Spleen (tissue), 11 donors: ENCODE measurements around the gene CENPC. TPM values are rescaled to one million over a fixed set of nuclear protein-coding genes. Genes with fewer than 3 reads are reported as not detected.

ENCODE experiments used
- DNase-seq: peaks from one replicate; pipeline ENCODE4 v3.0.0-alpha.2; 2020
- H3K27ac ChIP-seq, 8 donors: fragments of 200-600 bp; sonication (generic) in 7 of 8; 1 replicate in 4 of 8; 2 replicates in 4 of 8; pipeline versions ENCODE4 v1.5.0 to v1.8.0; 2016 to 2021; ENCODE audit warnings: inconsistent platforms in 4 of 8, mild to moderate bottlenecking in 4 of 8, moderate library complexity in 1 of 8
- H3K27me3 ChIP-seq, 7 donors: fragments of 200-600 bp; sonication (generic) in 6 of 7; replicated peaks in 1 of 7; 1 replicate in 4 of 7; 2 replicates in 3 of 7; pipeline versions ENCODE4 v1.5.0 to v1.8.0; 2016 to 2021; ENCODE audit warnings: inconsistent platforms in 3 of 7, mild to moderate bottlenecking in 1 of 7
- H3K36me3 ChIP-seq, 6 donors: fragments of 200-600 bp; sonication (generic) in 5 of 6; 1 replicate in 4 of 6; 2 replicates in 2 of 6; pipeline versions ENCODE4 v1.5.0 to v1.8.0; 2016 to 2021; ENCODE audit warnings: inconsistent platforms in 2 of 6
- H3K4me1 ChIP-seq, 6 donors: fragments of 200-600 bp; sonication (generic) in 5 of 6; 1 replicate in 3 of 6; 2 replicates in 3 of 6; pipeline versions ENCODE4 v1.5.0 to v1.8.0; 2016 to 2021; ENCODE audit warnings: inconsistent platforms in 3 of 6
- H3K4me3 ChIP-seq, 8 donors: fragments of 200-600 bp; sonication (generic) in 7 of 8; 1 replicate in 4 of 8; 2 replicates in 4 of 8; pipeline versions ENCODE4 v1.5.0 to v1.8.0; 2016 to 2021; ENCODE audit warnings: inconsistent platforms in 4 of 8, mild to moderate bottlenecking in 4 of 8, moderate library complexity in 2 of 8
- H3K9me3 ChIP-seq, 8 donors: fragments of 200-600 bp; sonication (generic) in 7 of 8; 1 replicate in 4 of 8; 2 replicates in 4 of 8; pipeline versions ENCODE4 v1.5.0 to v1.8.0; 2016 to 2021; ENCODE audit warnings: inconsistent platforms in 4 of 8
- CTCF ChIP-seq, 11 experiments: fragments of 200-600 bp in 7 of 11; fragments of 450-650 bp in 4 of 11; sonication (generic) in 4 of 11; IDR thresholded peaks in 8 of 11; conservative IDR thresholded peaks in 3 of 11; 1 replicate in 7 of 11; 2 replicates in 4 of 11; pipeline versions ENCODE4 v1.4.0 to v1.8.0; 2016 to 2021; ENCODE audit warnings: antibody characterized with exemption in 11 of 11, inconsistent platforms in 4 of 11, mild to moderate bottlenecking in 1 of 11
- POLR2A ChIP-seq, 3 donors: fragments of 450-650 bp; IDR thresholded peaks; one replicate each; pipeline ENCODE4 v1.5.1; 2017; ENCODE audit warnings: antibody characterized with exemption in 3 of 3, mild to moderate bottlenecking in 1 of 3
- POLR2AphosphoS5 ChIP-seq, 3 donors: sonication (generic); formaldehyde crosslinking; IDR thresholded peaks; one replicate each; pipeline ENCODE4 v1.5.1; 2017; ENCODE audit warnings: antibody characterized with exemption in 3 of 3
- WGBS, 5 donors: extraction: QIAGEN DNeasy Blood & Tissue Kit in 3 of 5; methylation state at CpG; one replicate each; pipeline versions ENCODE4 v1.1.5 to v1.1.7; 2013 to 2018; 5-methylcytosine and 5-hydroxymethylcytosine counted together
- intact Hi-C: fragments of 100-400 bp; cut with DNase I; formaldehyde crosslinking; loops from one replicate; pipeline ENCODE4 v1.15.0; 2023; ENCODE audit warnings: low total_unique reads
- polyA plus RNA-seq, 3 donors: library from polyadenylated mRNA; stranded (reverse); fragments of 200-250 nt; gene quantifications; one replicate each; pipeline ENCODE4 v1.2.1, GENCODE V29; 2013
- total RNA-seq, 7 donors: library from RNA; depleted of rRNA in 3 of 7; stranded (reverse); fragments of >200 nt in 3 of 7; fragmentation: NEBNext Ultra II Directional in 4 of 7; extraction: Animal tissue kit (Norgen Biotek cat#: 25700) in 4 of 7; gene quantifications; one replicate each; pipeline versions ENCODE4 v1.1.0 to v1.2.1, GENCODE V29; 2016 to 2021
- donor health status: healthy with polysubstance abuse.
- donor health status: DM: no; HTN: no; CAD: no; lungs with moderate emphysema.
- donor health status: DM: no; HTN: no; CAD: no.
- donor health status: Bipolar disorder and iron deficiency.
- donor health status: healthy.
- donor health status: DM: no; HTN: no; CAD: no.
- donor health status: DM: yes; HTN: yes; CAD: no.

CENPC gene
- total and polyA plus RNA-seq, 10 donors = 5.4 to 60.2 (median 42.5) TPM

- Histone ChIP-seq H3K9me3 (no peaks in the 10 kb centered on the region), H3K27me3 (no peaks in the 10 kb centered on the region), H3K4me3 (no peak overlapping the region), H3K4me1 (no peaks in the 10 kb centered on the region), H3K27ac (no peak overlapping the region), H3K36me3 (peaks cover 3 to 98% (median 29%) of the 10 kb centered on the region in 6 donors)
- intact Hi-C loops = no loop called here
- DNase-seq = no peak
- TF ChIP-seq CTCF (IDR thresholded peaks at IDR 0.05 in 8 of 11, conservative IDR thresholded peaks at IDR 0.05 in 3 of 11) = no peak
- TF ChIP-seq POLR2A (IDR thresholded peaks at IDR 0.05) = no peak
- no peak for TF ChIP-seq POLR2AphosphoS5 (IDR thresholded peaks at IDR 0.05)
- 54 to 81% (median 58%) methylated on average over 2 of the region's 2 CpGs for WGBS, 5 donors
Measured at GRCh38 chr4:67499799-67500198, 45.5 kb downstream of the CENPC start.

- H3K27me3 ChIP-seq = no peaks in the 10 kb centered on the region
- H3K4me1 ChIP-seq = no peaks in the 10 kb centered on the region
- intact Hi-C loops = no loop called here
- H3K27ac ChIP-seq = no peak overlapping the region
- H3K9me3 ChIP-seq = peaks cover 0 to 25% (median 12%) of the 10 kb centered on the region in 8 donors
- WGBS, 5 donors = 91 to 95% (median 92%) methylated on average over 5 of the region's 5 CpGs
- no peak for DNase-seq
- no peak for TF ChIP-seq POLR2A (IDR thresholded peaks at IDR 0.05)
- TF ChIP-seq CTCF (IDR thresholded peaks at IDR 0.05 in 8 of 11, conservative IDR thresholded peaks at IDR 0.05 in 3 of 11) = no peak
- no peak for TF ChIP-seq POLR2AphosphoS5 (IDR thresholded peaks at IDR 0.05)
- H3K4me3 ChIP-seq = no peak overlapping the region
- peaks cover 0 to 99% (median 42%) of the 10 kb centered on the region in 6 donors for H3K36me3 ChIP-seq
Measured at GRCh38 chr4:67483868-67484602, 61.3 kb downstream of the CENPC start.

GRCh38 chr4:67480810-67481209, 64.5 kb downstream of the CENPC start:
- Histone ChIP-seq H3K27me3 (no peaks in the 10 kb centered on the region), H3K4me1 (no peaks in the 10 kb centered on the region), H3K27ac (no peak overlapping the region), H3K9me3 (peaks cover 0 to 46% (median 28%) of the 10 kb centered on the region in 8 donors), H3K4me3 (no peak overlapping the region), H3K36me3 (peaks cover 4 to 100% (median 53%) of the 10 kb centered on the region in 6 donors)
- TF ChIP-seq POLR2AphosphoS5 (IDR thresholded peaks at IDR 0.05) = no peak
- no peak for DNase-seq
- intact Hi-C loops = no loop called here
- WGBS, 5 donors = 91 to 99% (median 97%) methylated on average over 3 of the region's 3 CpGs

- WGBS, 5 donors = 51 to 78% (median 63%) methylated on average over 4 of the region's 4 CpGs
- H3K4me3 ChIP-seq = no peak overlapping the region
- no peaks in the 10 kb centered on the region for H3K27me3 ChIP-seq
- H3K27ac ChIP-seq = no peak overlapping the region
- H3K36me3 ChIP-seq = peaks cover 5 to 100% (median 67%) of the 10 kb centered on the region in 6 donors
- H3K4me1 ChIP-seq = no peaks in the 10 kb centered on the region
- peaks cover 0 to 32% (median 22%) of the 10 kb centered on the region in 8 donors for H3K9me3 ChIP-seq
- TF ChIP-seq POLR2AphosphoS5 (IDR thresholded peaks at IDR 0.05) = no peak
- no peak for TF ChIP-seq CTCF (IDR thresholded peaks at IDR 0.05 in 8 of 11, conservative IDR thresholded peaks at IDR 0.05 in 3 of 11)
- no peak for TF ChIP-seq POLR2A (IDR thresholded peaks at IDR 0.05)
- DNase-seq = no peak
- intact Hi-C loops = no loop called here
Measured at GRCh38 chr4:67475155-67475554, 70.1 kb downstream of the CENPC start.
